ENCODE measurements around the gene DPH2. TPM values are rescaled to one million over a fixed set of nuclear protein-coding genes. Genes with fewer than 3 reads are reported as not detected.

The DPH2 gene
- polyA plus RNA-seq, 1 donor from 2014 or later: 26.0 TPM

DNA sequence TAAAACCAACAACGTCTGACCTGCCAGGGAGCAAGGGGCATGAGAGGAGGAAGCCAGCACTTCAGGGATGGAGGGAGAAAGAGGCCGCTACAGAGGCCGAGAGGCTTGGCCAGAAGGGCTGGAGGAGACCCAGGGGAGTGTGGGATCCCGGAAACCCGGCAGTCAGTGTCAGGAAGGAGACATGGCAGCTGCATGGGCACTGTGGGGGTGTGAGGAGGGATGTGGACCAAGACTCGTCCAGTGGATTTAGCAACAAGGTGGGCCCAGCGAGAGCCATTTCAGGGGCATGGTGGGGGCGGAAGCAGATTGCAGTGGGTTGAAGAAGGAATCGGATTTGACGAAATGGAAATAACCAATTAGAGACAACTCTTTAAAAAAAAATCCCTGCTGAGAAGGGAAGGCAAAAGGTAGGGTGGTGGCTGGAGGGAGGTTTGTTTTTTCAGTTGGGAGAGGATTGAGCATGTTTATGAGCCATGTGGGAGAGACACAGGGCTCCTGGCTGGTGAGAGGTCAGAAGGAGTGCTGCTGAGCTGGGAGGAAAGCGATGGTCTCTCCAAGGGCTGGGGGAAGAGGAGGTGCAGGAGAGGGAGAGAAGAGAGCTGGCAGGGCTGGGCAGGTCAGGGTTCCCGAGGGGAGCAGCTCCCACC, 13.6 kb downstream of the DPH2 start:
- no peak for TF ChIP-seq SMC3 (conservative IDR thresholded peaks at IDR 0.05; ENCODE audit: poor library complexity)

GRCh38 chr1:43984855-43985254, 15.0 kb downstream of the DPH2 start:
- no peaks in the 10 kb centered on the region for H4K20me1 ChIP-seq (ENCODE audit: insufficient read depth)
- TF ChIP-seq, protein P1, sequence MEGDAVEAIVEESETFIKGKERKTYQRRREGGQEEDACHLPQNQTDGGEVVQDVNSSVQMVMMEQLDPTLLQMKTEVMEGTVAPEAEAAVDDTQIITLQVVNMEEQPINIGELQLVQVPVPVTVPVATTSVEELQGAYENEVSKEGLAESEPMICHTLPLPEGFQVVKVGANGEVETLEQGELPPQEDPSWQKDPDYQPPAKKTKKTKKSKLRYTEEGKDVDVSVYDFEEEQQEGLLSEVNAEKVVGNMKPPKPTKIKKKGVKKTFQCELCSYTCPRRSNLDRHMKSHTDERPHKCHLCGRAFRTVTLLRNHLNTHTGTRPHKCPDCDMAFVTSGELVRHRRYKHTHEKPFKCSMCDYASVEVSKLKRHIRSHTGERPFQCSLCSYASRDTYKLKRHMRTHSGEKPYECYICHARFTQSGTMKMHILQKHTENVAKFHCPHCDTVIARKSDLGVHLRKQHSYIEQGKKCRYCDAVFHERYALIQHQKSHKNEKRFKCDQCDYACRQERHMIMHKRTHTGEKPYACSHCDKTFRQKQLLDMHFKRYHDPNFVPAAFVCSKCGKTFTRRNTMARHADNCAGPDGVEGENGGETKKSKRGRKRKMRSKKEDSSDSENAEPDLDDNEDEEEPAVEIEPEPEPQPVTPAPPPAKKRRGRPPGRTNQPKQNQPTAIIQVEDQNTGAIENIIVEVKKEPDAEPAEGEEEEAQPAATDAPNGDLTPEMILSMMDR (IDR thresholded peaks at IDR 0.05; ENCODE audit: poor library complexity, severe bottlenecking): no peak
- no peak for TF ChIP-seq RAD21 (conservative IDR thresholded peaks at IDR 0.05)
- TF ChIP-seq SMC3 (conservative IDR thresholded peaks at IDR 0.05; ENCODE audit: poor library complexity): no peak
- TF ChIP-seq POLR2AphosphoS5 (IDR thresholded peaks at IDR 0.05): no peak
- TF ChIP-seq TAF1 (IDR thresholded peaks at IDR 0.05; ENCODE audit: low read depth): no peak
- no peak for TF ChIP-seq EP300 (conservative IDR thresholded peaks at IDR 0.05; ENCODE audit: poor library complexity, severe bottlenecking)
- no peak for TF ChIP-seq EZH2 (IDR thresholded peaks at IDR 0.05; ENCODE audit: borderline replicate concordance, insufficient read depth, low read length, poor library complexity, severe bottlenecking)
- TF ChIP-seq, protein P2, sequence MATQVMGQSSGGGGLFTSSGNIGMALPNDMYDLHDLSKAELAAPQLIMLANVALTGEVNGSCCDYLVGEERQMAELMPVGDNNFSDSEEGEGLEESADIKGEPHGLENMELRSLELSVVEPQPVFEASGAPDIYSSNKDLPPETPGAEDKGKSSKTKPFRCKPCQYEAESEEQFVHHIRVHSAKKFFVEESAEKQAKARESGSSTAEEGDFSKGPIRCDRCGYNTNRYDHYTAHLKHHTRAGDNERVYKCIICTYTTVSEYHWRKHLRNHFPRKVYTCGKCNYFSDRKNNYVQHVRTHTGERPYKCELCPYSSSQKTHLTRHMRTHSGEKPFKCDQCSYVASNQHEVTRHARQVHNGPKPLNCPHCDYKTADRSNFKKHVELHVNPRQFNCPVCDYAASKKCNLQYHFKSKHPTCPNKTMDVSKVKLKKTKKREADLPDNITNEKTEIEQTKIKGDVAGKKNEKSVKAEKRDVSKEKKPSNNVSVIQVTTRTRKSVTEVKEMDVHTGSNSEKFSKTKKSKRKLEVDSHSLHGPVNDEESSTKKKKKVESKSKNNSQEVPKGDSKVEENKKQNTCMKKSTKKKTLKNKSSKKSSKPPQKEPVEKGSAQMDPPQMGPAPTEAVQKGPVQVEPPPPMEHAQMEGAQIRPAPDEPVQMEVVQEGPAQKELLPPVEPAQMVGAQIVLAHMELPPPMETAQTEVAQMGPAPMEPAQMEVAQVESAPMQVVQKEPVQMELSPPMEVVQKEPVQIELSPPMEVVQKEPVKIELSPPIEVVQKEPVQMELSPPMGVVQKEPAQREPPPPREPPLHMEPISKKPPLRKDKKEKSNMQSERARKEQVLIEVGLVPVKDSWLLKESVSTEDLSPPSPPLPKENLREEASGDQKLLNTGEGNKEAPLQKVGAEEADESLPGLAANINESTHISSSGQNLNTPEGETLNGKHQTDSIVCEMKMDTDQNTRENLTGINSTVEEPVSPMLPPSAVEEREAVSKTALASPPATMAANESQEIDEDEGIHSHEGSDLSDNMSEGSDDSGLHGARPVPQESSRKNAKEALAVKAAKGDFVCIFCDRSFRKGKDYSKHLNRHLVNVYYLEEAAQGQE (IDR thresholded peaks at IDR 0.05; ENCODE audit: borderline replicate concordance): no peak
- TF ChIP-seq MXI1 (conservative IDR thresholded peaks at IDR 0.05; ENCODE audit: poor library complexity, severe bottlenecking): no peak

More for the DNA sequence above, 13.6 kb downstream of the DPH2 start:
- Histone ChIP-seq H3F3A (ENCODE audit: insufficient read depth, low read length, poor library complexity, severe bottlenecking) (no peaks in the 10 kb centered on the region), H3K4me3 (ENCODE audit: low read length) (no peak overlapping the region), H3K9ac (ENCODE audit: low read length) (no peak overlapping the region), H4K20me1 (ENCODE audit: insufficient read depth) (no peaks in the 10 kb centered on the region), H3K36me3 (ENCODE audit: insufficient read depth, low read length) (no peaks in the 10 kb centered on the region), H3K27me3 (ENCODE audit: insufficient read depth, low read depth, low read length) (no peaks in the 10 kb centered on the region), H2AFZ (ENCODE audit: low read depth, low read length) (no peak overlapping the region), H3K27ac (ENCODE audit: low read length) (no peak overlapping the region), H3K4me2 (ENCODE audit: low read length) (no peak overlapping the region), H3K9me2 (ENCODE audit: insufficient read depth, low read length) (no peaks in the 10 kb centered on the region), H3K79me2 (replicated peaks; ENCODE audit: insufficient read depth, low read length) (peaks cover 14% of the 10 kb centered on the region), H3K9me3 (ENCODE audit: low read length) (no peaks in the 10 kb centered on the region)

More at GRCh38 chr1:43984855-43985254, 15.0 kb downstream of the DPH2 start:
- H2AFZ ChIP-seq (ENCODE audit: low read depth, low read length): no peak overlapping the region
- H3K4me3 ChIP-seq (ENCODE audit: low read length): no peak overlapping the region
- peaks cover 5% of the 10 kb centered on the region for H3K79me2 ChIP-seq (replicated peaks; ENCODE audit: insufficient read depth, low read length)
- no peak overlapping the region for H3K9ac ChIP-seq (ENCODE audit: low read length)
- no peak overlapping the region for H3K4me2 ChIP-seq (ENCODE audit: low read length)
- H3K27me3 ChIP-seq (ENCODE audit: insufficient read depth, low read depth, low read length): no peaks in the 10 kb centered on the region
- no peaks in the 10 kb centered on the region for H3F3A ChIP-seq (ENCODE audit: insufficient read depth, low read length, poor library complexity, severe bottlenecking)
- no peak overlapping the region for H3K27ac ChIP-seq (ENCODE audit: low read length)
- H3K36me3 ChIP-seq (ENCODE audit: insufficient read depth, low read length): no peaks in the 10 kb centered on the region
- no peaks in the 10 kb centered on the region for H3K9me2 ChIP-seq (ENCODE audit: insufficient read depth, low read length)
- no peaks in the 10 kb centered on the region for H3K9me3 ChIP-seq (ENCODE audit: low read length)
